ENCODE results near the gene DTNBP1. TPM values are rescaled to one million over a fixed set of nuclear protein-coding genes. Genes with fewer than 3 reads are reported as not detected.

DTNBP1 gene
- total and polyA plus RNA-seq, 2 of the 13 experiments (the other 11 are each of a cell fraction or from before 2014, with no cell fraction given): 6.6 to 19.1 TPM

- no peak for TF ChIP-seq ZNF691 (CRISPR knock-in tag; IDR thresholded peaks at IDR 0.05; ENCODE audit: borderline replicate concordance, low read depth)
- no peak for TF ChIP-seq NFIC (IDR thresholded peaks at IDR 0.05; ENCODE audit: low read length)
These were observed 144.8 kb downstream of the DTNBP1 start (continued) for GRCh38 chr6:15518057-15518456.

GRCh38 chr6:15517600-15517999, 145.2 kb downstream of the DTNBP1 start:
- H3K36me3 ChIP-seq (replicated peaks in 1 of 2; ENCODE audit: control insufficient read depth in 1 of 2, insufficient read depth in 2 of 2, low read length in 2 of 2): peaks cover 12 to 67% of the 10 kb centered on the region in 2 experiments
- intact Hi-C loops (cut with micrococcal nuclease; ENCODE audit: unreplicated experiment) (no loop called here), in situ Hi-C loops (cut with HindIII; ENCODE audit: extremely low pct_ligation_motif_present, low pct_unique_long_range_greater_than_20kb) (no loop called here)
- no peaks in the 10 kb centered on the region for H3K27me3 ChIP-seq (ENCODE audit: control insufficient read depth in 1 of 2, insufficient read depth in 2 of 2, low read length in 2 of 2)
- no peak overlapping the region for H2AFZ ChIP-seq (ENCODE audit: low read length)
- ChIA-PET CTCF (ENCODE audit: low intra/inter-chr PET ratio, low total read pairs) (no interaction called here), POLR2A (no interaction called here)
- no peak for TF ChIP-seq MIER3 (CRISPR knock-in tag; IDR thresholded peaks at IDR 0.05; ENCODE audit: borderline replicate concordance)
- no peak for TF ChIP-seq NR2F1 (CRISPR knock-in tag; IDR thresholded peaks at IDR 0.05)
- TF ChIP-seq RBM22 (optimal IDR thresholded peaks at IDR 0.05; ENCODE audit: low read length): peak; percentile 24
- TF ChIP-seq ZNF510 (CRISPR knock-in tag; IDR thresholded peaks at IDR 0.05; ENCODE audit: low read depth): no peak
- TF ChIP-seq TCF12 (IDR thresholded peaks at IDR 0.05): no peak
- no peak for TF ChIP-seq TCF12 (CRISPR knock-in tag; IDR thresholded peaks at IDR 0.05)
- no peak for TF ChIP-seq ZNF143 (CRISPR knock-in tag; IDR thresholded peaks at IDR 0.05)
- no peak for TF ChIP-seq YY1 (IDR thresholded peaks at IDR 0.05; ENCODE audit: insufficient read depth, insufficient replicate concordance, low read depth, low read length)
- TF ChIP-seq, protein P1, sequence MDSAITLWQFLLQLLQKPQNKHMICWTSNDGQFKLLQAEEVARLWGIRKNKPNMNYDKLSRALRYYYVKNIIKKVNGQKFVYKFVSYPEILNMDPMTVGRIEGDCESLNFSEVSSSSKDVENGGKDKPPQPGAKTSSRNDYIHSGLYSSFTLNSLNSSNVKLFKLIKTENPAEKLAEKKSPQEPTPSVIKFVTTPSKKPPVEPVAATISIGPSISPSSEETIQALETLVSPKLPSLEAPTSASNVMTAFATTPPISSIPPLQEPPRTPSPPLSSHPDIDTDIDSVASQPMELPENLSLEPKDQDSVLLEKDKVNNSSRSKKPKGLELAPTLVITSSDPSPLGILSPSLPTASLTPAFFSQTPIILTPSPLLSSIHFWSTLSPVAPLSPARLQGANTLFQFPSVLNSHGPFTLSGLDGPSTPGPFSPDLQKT (CRISPR knock-in tag; IDR thresholded peaks at IDR 0.05; ENCODE audit: borderline replicate concordance): no peak
- peak; percentile 29 for TF ChIP-seq AGO2 (optimal IDR thresholded peaks at IDR 0.05; ENCODE audit: low read depth, low read length)
- no peak for TF ChIP-seq HMGA1 (CRISPR knock-in tag; conservative IDR thresholded peaks at IDR 0.05)
- no peak for TF ChIP-seq ZNF317 (CRISPR knock-in tag; IDR thresholded peaks at IDR 0.05)
- BruUV-seq (replicated peaks): no TSS peak
- no peak overlapping the region for H3K27ac ChIP-seq (ENCODE audit: extremely low read length, insufficient read depth, low read length)
- no peak for DNase-seq (ENCODE audit: low spot score)
- 96% methylated on average over 9 of the region's 11 CpGs for WGBS (ENCODE audit: low lambda C conversion rate)
- no peaks in the 10 kb centered on the region for H3K79me2 ChIP-seq (ENCODE audit: insufficient read depth, low read length)
- H4K20me1 ChIP-seq (ENCODE audit: insufficient read depth, low read length): no peaks in the 10 kb centered on the region
- no peak overlapping the region for H3K4me3 ChIP-seq (replicated peaks in 1 of 3; ENCODE audit: insufficient read depth in 1 of 3, low read depth in 2 of 3, low read length in 3 of 3)
- no peak overlapping the region for H3K4me2 ChIP-seq (ENCODE audit: low read depth, low read length)
- ATAC-seq: no peak; the same call in 2 of the 3 replicates
- H3K9ac ChIP-seq (ENCODE audit: insufficient read depth, low read depth, low read length): no peak overlapping the region
- H3K9me3 ChIP-seq (ENCODE audit: low read length): no peaks in the 10 kb centered on the region
- H3K4me1 ChIP-seq (ENCODE audit: insufficient read depth, low read length): no peaks in the 10 kb centered on the region
- no peak for FAIRE-seq

All from HepG2 (cell line).